Neutrophil (primary cell): Measurements from ENCODE around the gene PTPN4.

Experiments
- H3K27ac ChIP-seq: fragments of 200-600 bp; sonication (generic); 2 replicates; pipeline ENCODE4 v1.5.1; 2016; ENCODE audit warnings: mild to moderate bottlenecking, moderate library complexity
- H3K27me3 ChIP-seq: fragments of 200-600 bp; sonication (generic); 2 replicates; pipeline ENCODE4 v1.6.0; 2016; ENCODE audit warnings: mild to moderate bottlenecking
- H3K36me3 ChIP-seq: fragments of 200-600 bp; sonication (generic); 2 replicates; pipeline ENCODE4 v1.5.1; 2017
- H3K4me1 ChIP-seq, 2 experiments: fragments of 200-600 bp in 1 of 2; sonication (generic) in 1 of 2; 1 replicate in 1 of 2; 2 replicates in 1 of 2; pipeline versions ENCODE4 v1.5.1 to v1.6.1; 2013 to 2016; ENCODE audit warnings: low read depth in 1 of 2, low read length in 1 of 2, mild to moderate bottlenecking in 1 of 2, moderate library complexity in 1 of 2; ENCODE audit not compliant: control insufficient read depth in 1 of 2, insufficient read depth in 1 of 2
- H3K4me3 ChIP-seq, 2 experiments: fragments of 200-600 bp in 1 of 2; sonication (generic) in 1 of 2; 1 replicate in 1 of 2; 2 replicates in 1 of 2; pipeline ENCODE4 v1.5.1; 2013 to 2016; ENCODE audit warnings: low read depth in 1 of 2, low read length in 1 of 2, mild to moderate bottlenecking in 1 of 2, moderate library complexity in 1 of 2
- H3K9me3 ChIP-seq: fragments of 200-600 bp; sonication (generic); 2 replicates; pipeline ENCODE4 v1.5.1; 2016
- CTCF ChIP-seq: fragments of 200-600 bp; sonication (generic); IDR thresholded peaks from 2 replicates; pipeline ENCODE4 v1.5.1; 2016; ENCODE audit warnings: antibody characterized with exemption

Gene PTPN4

GRCh38 chr2:119774026-119774425 is 14.3 kb downstream of the PTPN4 start:
- Histone ChIP-seq H3K4me3 (no peak overlapping the region), H3K36me3 (no peaks in the 10 kb centered on the region), H3K27ac (no peak overlapping the region), H3K27me3 (no peaks in the 10 kb centered on the region), H3K9me3 (no peaks in the 10 kb centered on the region), H3K4me1 (no peaks in the 10 kb centered on the region)
- TF ChIP-seq CTCF, result no peak

GRCh38 chr2:119775102-119775501 is 15.4 kb downstream of the PTPN4 start:
- H3K27me3 ChIP-seq, result no peaks in the 10 kb centered on the region
- H3K36me3 ChIP-seq, result no peaks in the 10 kb centered on the region
- no peaks in the 10 kb centered on the region for H3K4me1 ChIP-seq
- no peaks in the 10 kb centered on the region for H3K9me3 ChIP-seq
- H3K4me3 ChIP-seq, result no peak overlapping the region
- TF ChIP-seq CTCF, result no peak
- H3K27ac ChIP-seq, result no peak overlapping the region

GRCh38 chr2:119782308-119783027 is 22.7 kb downstream of the PTPN4 start:
- no peak overlapping the region for H3K27ac ChIP-seq
- no peak for TF ChIP-seq CTCF
- H3K4me3 ChIP-seq, result no peak overlapping the region
- H3K4me1 ChIP-seq, result no peaks in the 10 kb centered on the region
- H3K36me3 ChIP-seq, result no peaks in the 10 kb centered on the region
- H3K9me3 ChIP-seq, result no peaks in the 10 kb centered on the region
- no peaks in the 10 kb centered on the region for H3K27me3 ChIP-seq

GRCh38 chr2:119784876-119785275 is 25.2 kb downstream of the PTPN4 start:
- TF ChIP-seq CTCF, result no peak
- Histone ChIP-seq H3K9me3 (no peaks in the 10 kb centered on the region), H3K27me3 (no peaks in the 10 kb centered on the region), H3K36me3 (no peaks in the 10 kb centered on the region), H3K4me1 (no peaks in the 10 kb centered on the region), H3K27ac (no peak overlapping the region), H3K4me3 (no peak overlapping the region)

GRCh38 chr2:119786295-119786694 is 26.6 kb downstream of the PTPN4 start:
- H3K27me3 ChIP-seq, result no peaks in the 10 kb centered on the region
- no peak overlapping the region for H3K4me3 ChIP-seq
- H3K9me3 ChIP-seq, result peaks cover 3% of the 10 kb centered on the region
- H3K4me1 ChIP-seq, result no peaks in the 10 kb centered on the region
- no peak for TF ChIP-seq CTCF
- no peak overlapping the region for H3K27ac ChIP-seq
- no peaks in the 10 kb centered on the region for H3K36me3 ChIP-seq

GRCh38 chr2:119788752-119789151 is 29.0 kb downstream of the PTPN4 start:
- no peaks in the 10 kb centered on the region for H3K36me3 ChIP-seq
- H3K4me1 ChIP-seq, result no peaks in the 10 kb centered on the region
- no peaks in the 10 kb centered on the region for H3K27me3 ChIP-seq
- no peak overlapping the region for H3K27ac ChIP-seq
- peaks cover 4% of the 10 kb centered on the region for H3K9me3 ChIP-seq
- TF ChIP-seq CTCF, result no peak
- H3K4me3 ChIP-seq, result no peak overlapping the region
